Fibroblast of the aortic adventitia (primary cell): ENCODE measurements around the gene CDC27. TPM values are rescaled to one million over a fixed set of nuclear protein-coding genes. Genes with fewer than 3 reads are reported as not detected.
"Not testable (repeated sequence)": the region's sequence is repeated elsewhere in the genome, so short reads cannot be mapped to it uniquely, and the experiment has no call there.

Experiments used
- DNase-seq: peaks from one replicate; pipeline ENCODE4 v3.0.0-alpha.2; 2010; ENCODE audit warnings: low read depth
- H3K4me3 ChIP-seq: 2 replicates; pipeline ENCODE4 v1.5.1; 2011; ENCODE audit warnings: low read depth, mild to moderate bottlenecking, control low read depth, low read length, moderate library complexity
- total RNA-seq: library from RNA; depleted of rRNA; stranded (reverse); fragments of >200 nt; gene quantifications from 2 replicates; pipeline ENCODE4 v1.2.3, GENCODE V29; 2012; ENCODE audit warnings: low replicate concordance
- TF ChIP-seq, protein P1 (sequence below): IDR thresholded peaks from 2 replicates; pipeline ENCODE4 v1.5.1; 2011; ENCODE audit warnings: mild to moderate bottlenecking, low read length, control low read depth, inconsistent platforms; ENCODE audit not compliant: insufficient read depth

The CDC27 gene
- total RNA-seq, 1 donor: 128 TPM

DNA sequence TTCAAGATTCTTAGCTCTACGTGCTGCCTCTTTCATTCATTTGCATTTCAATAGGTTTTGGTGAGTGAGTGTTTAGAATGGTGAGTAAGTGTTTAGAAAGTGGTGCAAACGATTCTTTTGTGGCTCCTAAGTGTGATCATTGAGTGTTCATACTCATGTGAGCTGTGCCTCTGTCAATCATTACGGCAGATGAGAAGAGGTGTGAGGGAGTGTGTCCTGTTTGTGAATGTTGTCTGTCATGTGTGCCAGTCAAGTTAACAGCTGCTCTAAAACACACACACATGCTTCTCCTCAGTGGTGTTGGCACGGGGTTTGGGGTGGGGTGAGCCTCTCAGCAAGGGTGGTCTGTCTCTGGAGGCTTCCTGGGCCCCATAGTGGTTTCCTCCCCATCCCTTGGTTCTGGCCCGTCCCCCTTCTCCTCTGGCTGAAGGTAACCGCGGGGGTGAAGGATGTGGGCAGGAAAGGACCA lies 31.5 kb upstream of the CDC27 start:
- DNase-seq: no peak
- H3K4me3 ChIP-seq: no peak overlapping the region
- TF ChIP-seq, protein P1, sequence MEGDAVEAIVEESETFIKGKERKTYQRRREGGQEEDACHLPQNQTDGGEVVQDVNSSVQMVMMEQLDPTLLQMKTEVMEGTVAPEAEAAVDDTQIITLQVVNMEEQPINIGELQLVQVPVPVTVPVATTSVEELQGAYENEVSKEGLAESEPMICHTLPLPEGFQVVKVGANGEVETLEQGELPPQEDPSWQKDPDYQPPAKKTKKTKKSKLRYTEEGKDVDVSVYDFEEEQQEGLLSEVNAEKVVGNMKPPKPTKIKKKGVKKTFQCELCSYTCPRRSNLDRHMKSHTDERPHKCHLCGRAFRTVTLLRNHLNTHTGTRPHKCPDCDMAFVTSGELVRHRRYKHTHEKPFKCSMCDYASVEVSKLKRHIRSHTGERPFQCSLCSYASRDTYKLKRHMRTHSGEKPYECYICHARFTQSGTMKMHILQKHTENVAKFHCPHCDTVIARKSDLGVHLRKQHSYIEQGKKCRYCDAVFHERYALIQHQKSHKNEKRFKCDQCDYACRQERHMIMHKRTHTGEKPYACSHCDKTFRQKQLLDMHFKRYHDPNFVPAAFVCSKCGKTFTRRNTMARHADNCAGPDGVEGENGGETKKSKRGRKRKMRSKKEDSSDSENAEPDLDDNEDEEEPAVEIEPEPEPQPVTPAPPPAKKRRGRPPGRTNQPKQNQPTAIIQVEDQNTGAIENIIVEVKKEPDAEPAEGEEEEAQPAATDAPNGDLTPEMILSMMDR: no peak

DNA sequence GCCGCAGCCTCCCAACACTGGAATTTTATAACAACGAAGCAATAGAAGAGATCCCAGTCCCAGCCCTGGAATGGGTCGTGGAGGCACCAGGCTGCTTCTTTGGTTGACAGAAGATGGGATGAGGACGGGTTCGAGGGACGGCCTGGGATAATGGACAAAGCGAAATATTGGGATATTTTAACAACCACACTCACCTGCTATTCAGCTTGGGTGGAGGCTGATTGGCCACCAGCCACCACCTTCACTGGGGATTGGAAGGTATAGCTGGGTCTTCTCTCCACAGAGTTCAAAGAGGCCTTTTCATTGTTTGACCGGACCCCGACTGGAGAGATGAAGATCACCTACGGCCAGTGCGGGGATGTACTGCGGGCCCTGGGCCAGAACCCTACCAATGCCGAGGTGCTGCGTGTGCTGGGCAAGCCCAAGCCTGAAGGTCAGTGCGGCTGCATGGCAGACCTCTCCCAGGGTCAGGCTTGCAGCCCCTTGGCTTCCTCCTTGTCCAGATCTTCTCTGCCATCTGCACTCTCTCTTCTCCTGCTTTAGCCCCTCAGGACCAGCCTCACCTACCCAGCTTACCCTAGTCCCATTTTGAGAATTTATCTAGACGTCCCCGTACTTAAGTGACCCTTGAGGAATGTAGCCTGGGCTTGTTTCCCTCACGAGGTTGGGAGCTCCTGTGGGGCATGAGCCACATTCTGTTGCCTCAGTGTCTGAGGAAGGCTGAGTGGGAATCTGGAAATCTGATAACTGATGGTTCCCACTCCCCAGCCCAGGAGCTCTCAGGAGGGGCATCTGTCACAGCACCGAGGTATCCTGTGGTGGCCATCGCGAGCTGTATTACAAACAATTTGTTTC lies 30.8 kb upstream of the CDC27 start:
- no peak for DNase-seq
- TF ChIP-seq, protein P1: no peak

DNA sequence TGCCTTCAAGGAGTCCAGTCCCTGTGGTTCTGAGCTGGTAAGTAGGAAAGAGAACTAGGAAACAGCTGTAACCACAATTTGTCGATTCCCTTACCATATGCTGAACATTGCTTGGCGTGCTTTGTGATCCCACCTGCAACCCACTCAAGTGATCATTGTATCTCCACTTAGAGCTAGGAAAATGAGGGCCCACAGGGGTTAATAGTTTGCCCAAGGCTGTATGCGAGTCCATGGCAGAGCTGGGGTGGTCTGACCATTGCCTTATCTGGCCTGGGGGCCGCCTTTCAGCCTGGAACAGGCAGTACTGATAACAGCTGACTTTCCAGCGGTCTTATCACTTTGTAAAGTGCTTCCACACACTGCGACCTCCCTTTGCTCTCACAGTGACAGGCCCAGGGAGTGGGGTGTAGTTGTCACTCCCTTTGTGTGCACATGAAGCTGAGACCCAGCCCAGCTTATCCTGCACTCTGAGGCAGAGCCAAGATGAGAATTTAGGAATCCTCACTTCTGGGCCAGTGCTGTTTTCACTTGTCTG lies 29.9 kb upstream of the CDC27 start:
- DNase-seq: no peak
- H3K4me3 ChIP-seq: no peak overlapping the region
- TF ChIP-seq, protein P1: no peak

More for the DNA sequence above, 30.8 kb upstream of the CDC27 start:
- H3K4me3 ChIP-seq: no peak overlapping the region

DNA sequence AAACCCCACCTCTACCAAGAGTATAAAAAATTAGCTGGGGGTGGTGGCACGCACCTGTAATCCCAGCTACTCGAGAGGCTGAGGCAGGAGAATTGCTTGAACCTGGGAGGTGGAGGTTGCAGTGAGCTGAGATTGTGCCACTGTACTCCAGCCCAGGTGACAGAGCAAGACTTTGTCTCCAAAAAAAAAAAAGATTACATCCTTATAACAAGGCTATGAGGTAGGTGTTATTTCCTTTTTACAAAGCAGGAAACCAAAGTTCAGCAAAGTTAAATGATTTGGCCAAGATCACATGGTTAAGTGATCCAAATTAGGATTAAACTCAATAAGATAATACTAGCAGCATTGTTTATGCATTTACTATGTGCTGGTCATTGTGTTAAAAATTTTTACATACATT lies 28.2 kb upstream of the CDC27 start:
- DNase-seq, H3K4me3 ChIP-seq: not testable (repeated sequence)

DNA sequence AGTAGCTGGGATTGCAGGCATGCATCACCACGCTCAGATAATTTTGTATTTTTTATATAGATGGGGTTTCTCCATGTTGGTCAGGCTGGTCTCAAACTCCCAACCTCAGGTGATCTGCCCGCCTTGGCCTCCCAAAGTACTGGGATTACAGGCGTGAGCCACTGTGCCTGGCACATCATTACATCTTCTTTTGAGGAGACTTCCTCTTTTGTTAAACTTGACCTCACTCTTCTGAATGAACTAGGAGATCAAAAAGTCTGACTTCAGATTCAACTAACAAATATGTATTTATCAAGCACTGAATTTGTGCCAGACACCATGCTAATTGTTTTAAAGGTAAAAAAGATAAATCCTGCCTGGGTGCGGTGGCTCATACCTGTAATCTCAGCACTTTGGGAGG lies 27.7 kb upstream of the CDC27 start:
- not testable (repeated sequence) for DNase-seq, H3K4me3 ChIP-seq

DNA sequence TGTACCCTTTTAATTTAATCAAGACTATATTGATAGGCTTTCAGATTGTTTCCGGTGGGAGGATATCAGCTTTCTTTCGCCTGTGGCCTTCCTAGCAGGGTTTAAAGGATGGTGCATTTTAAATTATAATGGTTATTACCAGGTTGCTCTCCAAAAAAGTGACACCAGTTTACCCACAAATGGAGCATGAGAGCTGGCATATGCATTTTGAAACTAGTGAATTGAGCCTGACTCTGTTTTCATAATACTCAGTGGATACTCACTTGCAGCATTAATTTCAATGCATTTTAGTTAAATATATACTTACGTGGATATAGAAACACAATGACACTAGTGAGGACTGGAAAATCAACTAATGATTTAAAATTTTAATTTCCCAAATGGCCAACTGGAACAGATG lies 25.8 kb upstream of the CDC27 start:
- H3K4me3 ChIP-seq: no peak overlapping the region
- TF ChIP-seq, protein P1: no peak
- no peak for DNase-seq

DNA sequence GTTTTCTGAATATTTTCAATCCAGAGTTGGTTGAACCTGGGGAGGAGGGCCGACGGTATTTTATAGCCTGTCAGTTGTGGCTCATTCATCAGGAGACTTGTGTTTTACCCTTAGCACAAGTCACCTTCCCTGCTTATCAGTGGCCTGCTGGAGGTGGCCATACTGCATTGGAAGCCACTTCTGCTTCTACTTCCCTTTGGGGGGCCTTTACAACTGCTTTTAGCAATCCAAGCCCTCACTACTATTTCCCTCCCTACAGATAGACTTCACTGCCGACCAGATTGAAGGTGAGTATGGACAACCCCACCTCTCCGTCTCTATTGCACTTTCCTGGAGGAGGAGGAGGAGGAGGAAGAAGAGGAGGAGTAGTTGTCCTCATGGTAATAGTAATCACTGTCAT lies 24.4 kb upstream of the CDC27 start:
- DNase-seq: no peak
- H3K4me3 ChIP-seq: no peak overlapping the region
- TF ChIP-seq, protein P1: no peak

DNA sequence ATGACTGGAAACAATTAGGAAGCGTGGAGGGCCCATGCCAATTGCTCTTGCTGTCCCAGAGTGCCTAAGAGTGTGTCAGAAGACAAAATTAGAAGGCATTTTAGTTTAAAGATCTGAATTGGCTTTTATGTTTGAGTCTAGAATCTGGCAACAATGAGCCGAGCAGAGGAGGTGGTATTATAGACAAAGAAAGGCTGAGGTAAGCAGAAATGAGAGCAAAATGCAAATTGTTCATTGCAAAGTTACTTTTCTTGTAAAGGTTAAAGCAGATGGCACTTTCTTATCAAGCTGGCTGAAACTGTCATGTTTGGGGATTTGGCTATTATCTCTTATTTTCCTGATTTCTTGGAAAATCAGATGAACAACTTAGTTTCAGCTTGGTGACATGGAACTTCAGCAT lies 23.4 kb upstream of the CDC27 start:
- DNase-seq: no peak
- H3K4me3 ChIP-seq: no peak overlapping the region
- TF ChIP-seq, protein P1: no peak
